Mucosa of rectum (tissue), 2 donors: Measurements from ENCODE around the gene DNMT3L.
"Not testable (repeated sequence)": the region's sequence is repeated elsewhere in the genome, so short reads cannot be mapped to it uniquely, and the experiment has no call there.

Experiments
- H3K27ac ChIP-seq, 2 donors: one replicate each; pipeline ENCODE4 v1.7.0; 2013; ENCODE audit warnings: inconsistent platforms in 2 of 2, low read depth in 2 of 2, low read length in 2 of 2
- H3K27me3 ChIP-seq, 2 donors: one replicate each; pipeline ENCODE4 v1.7.0; 2013; ENCODE audit warnings: low read length in 2 of 2; ENCODE audit not compliant: control insufficient read depth in 2 of 2, insufficient read depth in 2 of 2
- H3K36me3 ChIP-seq, 2 donors: one replicate each; pipeline ENCODE4 v1.7.0; 2013; ENCODE audit warnings: low read length in 2 of 2; ENCODE audit not compliant: control insufficient read depth in 2 of 2, insufficient read depth in 2 of 2
- H3K4me1 ChIP-seq, 2 donors: one replicate each; pipeline ENCODE4 v1.7.0; 2013; ENCODE audit warnings: low read length in 2 of 2, mild to moderate bottlenecking in 1 of 2; ENCODE audit not compliant: control insufficient read depth in 2 of 2, insufficient read depth in 2 of 2
- H3K4me3 ChIP-seq, 2 donors: one replicate each; pipeline ENCODE4 v1.7.0; 2013; ENCODE audit warnings: low read length in 2 of 2
- H3K9ac ChIP-seq, 2 donors: one replicate each; pipeline ENCODE4 v1.7.0; 2013; ENCODE audit warnings: low read length in 2 of 2, low read depth in 1 of 2, mild to moderate bottlenecking in 1 of 2
- H3K9me3 ChIP-seq, 2 donors: one replicate each; pipeline ENCODE4 v1.7.0; 2013; ENCODE audit warnings: low read length in 2 of 2; ENCODE audit not compliant: control insufficient read depth in 2 of 2
- donor health status: healthy.
- donor health status: Normal muscosa, but diverticular disease.

Gene DNMT3L

DNA sequence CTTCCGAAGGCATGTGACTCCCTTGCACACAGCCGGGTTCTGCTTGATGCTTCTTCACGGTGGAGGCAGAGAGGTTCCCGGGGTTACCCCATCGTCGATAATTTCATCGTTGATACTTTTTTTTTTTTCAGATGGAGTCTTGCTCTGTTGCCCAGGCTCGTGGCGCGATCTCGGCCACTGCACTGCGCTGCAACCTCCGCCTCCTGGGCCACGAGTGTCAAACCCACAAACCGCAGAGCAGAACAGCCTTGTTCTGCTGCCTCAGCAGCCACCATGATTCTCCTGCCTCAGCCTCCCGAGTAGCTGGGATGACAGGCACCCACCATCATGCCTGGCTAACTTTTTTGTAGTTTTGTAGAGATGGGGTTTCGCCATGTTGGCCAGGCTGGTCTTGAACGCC, 41.0 kb downstream of the DNMT3L start:
- H3K9ac ChIP-seq, H3K4me3 ChIP-seq, H3K4me1 ChIP-seq, H3K27me3 ChIP-seq, H3K27ac ChIP-seq, H3K9me3 ChIP-seq, H3K36me3 ChIP-seq: not testable (repeated sequence)

GRCh38 chr21:44218461-44218860, 43.2 kb downstream of the DNMT3L start:
- H3K9me3 ChIP-seq = not testable (repeated sequence)

GRCh38 chr21:44211978-44212377, 49.7 kb downstream of the DNMT3L start:
- not testable (repeated sequence) for H3K27me3 ChIP-seq, H3K9me3 ChIP-seq, H3K9ac ChIP-seq, H3K4me1 ChIP-seq, H3K27ac ChIP-seq, H3K36me3 ChIP-seq, H3K4me3 ChIP-seq

More at GRCh38 chr21:44218461-44218860, 43.2 kb downstream of the DNMT3L start:
- H3K27ac ChIP-seq, H3K4me1 ChIP-seq, H3K4me3 ChIP-seq, H3K36me3 ChIP-seq, H3K27me3 ChIP-seq, H3K9ac ChIP-seq: not testable (repeated sequence)

DNA sequence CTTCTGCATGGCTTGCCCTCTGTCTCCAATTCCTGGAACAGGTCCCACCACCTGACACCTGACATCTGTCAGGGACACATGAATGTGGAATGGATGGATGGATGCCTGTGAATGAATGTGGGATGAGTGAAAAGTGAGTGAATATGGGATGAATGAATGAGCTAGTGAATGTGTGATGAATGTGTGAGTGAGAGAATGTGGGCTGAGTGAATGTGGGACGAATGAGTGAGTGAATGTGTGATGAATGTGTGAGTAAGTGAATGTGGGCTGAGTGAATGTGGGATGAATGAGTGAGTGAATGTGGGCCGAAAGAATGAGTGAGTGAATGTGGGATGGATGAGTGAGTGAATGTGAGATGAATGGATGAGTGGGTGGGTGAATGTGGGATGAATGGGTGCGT, 50.1 kb downstream of the DNMT3L start:
- H3K9me3 ChIP-seq, H3K27ac ChIP-seq, H3K36me3 ChIP-seq, H3K27me3 ChIP-seq, H3K4me1 ChIP-seq, H3K4me3 ChIP-seq, H3K9ac ChIP-seq: not testable (repeated sequence)

DNA sequence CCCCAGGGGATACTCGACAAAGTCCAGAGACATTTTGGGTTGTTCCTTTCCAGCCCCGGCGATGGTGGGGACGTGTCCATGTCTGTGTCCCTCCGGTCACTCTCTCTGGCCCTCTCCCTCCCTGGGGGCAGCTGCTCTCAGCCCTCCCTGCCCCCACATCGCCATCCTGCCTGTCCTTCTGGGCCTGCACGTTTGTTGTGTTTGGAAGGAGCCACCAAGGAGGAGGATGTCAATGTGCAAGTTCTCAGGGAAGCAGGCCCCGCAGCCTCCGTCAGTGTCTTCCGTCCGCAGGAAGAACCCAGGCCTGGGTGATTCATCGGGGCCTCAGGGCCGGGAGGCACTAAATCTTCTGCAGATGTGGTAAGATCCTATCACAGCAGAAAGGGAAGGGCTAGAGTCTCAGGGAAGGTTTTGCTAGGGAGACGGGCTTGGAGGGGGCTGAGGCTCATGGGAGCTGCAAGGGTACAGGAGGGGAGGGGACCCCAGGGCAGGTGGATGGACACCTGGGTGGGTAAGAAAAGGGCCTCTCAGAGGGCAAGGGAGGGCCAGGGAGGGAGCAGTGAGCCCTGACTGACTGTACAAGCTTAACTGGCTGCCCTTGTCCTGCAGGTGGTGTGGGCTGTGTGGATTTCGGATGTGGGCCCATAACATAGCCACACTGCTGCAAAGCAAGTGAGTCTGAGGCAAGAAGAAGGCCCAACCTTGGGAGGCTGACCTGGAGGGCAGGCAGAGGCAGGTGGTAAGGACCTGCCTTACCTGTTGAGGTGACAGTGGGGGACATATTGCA, 53.6 kb downstream of the DNMT3L start:
- H3K27ac ChIP-seq, H3K9ac ChIP-seq, H3K4me1 ChIP-seq, H3K27me3 ChIP-seq, H3K4me3 ChIP-seq, H3K36me3 ChIP-seq, H3K9me3 ChIP-seq: not testable (repeated sequence)

DNA sequence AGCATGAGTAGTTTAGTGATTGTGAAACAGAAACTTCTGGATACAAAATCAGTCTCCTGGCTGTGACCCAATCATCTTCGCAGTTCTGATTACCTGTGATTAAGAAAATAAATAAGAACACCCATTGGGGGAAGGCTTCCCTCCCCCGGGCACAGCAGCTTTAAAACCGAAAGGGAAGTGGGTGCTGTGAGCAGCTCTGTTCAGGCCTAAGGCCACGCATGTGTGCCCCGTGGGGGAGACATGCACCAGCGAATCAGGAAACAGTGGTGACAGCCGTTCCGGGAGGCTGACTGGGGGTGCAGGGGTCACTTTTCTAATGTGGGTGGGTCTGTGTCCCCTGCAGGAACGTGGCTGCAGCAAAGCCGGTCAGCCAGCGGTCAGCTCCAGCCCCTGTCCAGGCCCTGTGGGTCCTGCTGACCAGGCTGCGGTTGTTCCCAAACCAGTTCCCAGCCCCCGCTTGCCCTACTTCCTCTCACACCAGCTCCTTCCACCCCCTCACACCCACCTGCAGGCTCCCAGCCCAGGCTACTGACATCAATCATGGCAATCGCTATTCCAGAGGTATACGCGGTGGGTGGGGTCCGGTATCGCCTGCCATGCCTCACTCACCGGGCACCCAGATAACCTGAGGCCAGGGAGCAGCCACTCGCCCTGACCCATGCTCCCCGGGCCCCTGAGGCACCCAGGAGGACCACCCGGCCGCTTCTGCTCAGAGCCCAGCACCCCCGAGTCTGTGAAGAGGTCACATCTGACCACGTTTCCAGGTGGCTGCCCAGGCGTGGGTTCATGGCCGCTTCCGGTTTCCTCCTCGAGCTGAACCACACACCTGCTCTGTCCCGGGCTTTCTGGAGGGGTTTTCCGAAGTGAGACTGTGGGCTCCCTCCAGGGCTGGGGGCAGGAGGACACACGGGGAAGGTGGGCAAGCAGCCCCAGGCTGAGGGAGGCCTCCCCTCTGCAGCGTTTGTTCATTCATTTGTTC, 54.7 kb downstream of the DNMT3L start:
- not testable (repeated sequence) for H3K9me3 ChIP-seq, H3K4me3 ChIP-seq, H3K9ac ChIP-seq, H3K36me3 ChIP-seq, H3K4me1 ChIP-seq, H3K27me3 ChIP-seq, H3K27ac ChIP-seq

- H3K36me3 ChIP-seq, H3K27ac ChIP-seq, H3K4me3 ChIP-seq, H3K9me3 ChIP-seq, H3K27me3 ChIP-seq, H3K4me1 ChIP-seq, H3K9ac ChIP-seq: not testable (repeated sequence)
These were observed 55.5 kb downstream of the DNMT3L start for GRCh38 chr21:44206187-44206586.

GRCh38 chr21:44202590-44203299, 59.0 kb downstream of the DNMT3L start:
- not testable (repeated sequence) for H3K9me3 ChIP-seq, H3K27ac ChIP-seq, H3K4me1 ChIP-seq, H3K9ac ChIP-seq, H3K36me3 ChIP-seq, H3K4me3 ChIP-seq, H3K27me3 ChIP-seq

DNA sequence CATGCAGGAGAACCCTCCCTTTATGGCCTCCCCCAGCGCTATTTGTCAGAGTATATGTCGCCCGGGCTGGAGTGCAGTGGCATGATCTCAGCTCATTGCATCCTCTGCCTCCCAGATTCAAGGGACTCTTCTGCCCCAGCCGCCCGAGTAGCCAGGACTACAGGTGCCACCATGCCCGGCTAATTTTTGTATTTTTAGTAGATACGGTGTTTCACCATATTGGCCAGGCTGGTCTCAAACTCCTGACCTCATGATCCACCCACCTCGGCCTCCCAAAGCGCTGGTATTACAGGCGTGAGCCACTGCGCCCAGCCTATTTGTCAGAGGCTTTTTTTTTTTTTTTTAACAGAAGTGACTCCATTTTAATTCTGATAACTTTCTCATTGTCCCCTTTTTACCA, 61.7 kb downstream of the DNMT3L start:
- not testable (repeated sequence) for H3K9ac ChIP-seq, H3K36me3 ChIP-seq, H3K4me3 ChIP-seq, H3K4me1 ChIP-seq, H3K27ac ChIP-seq, H3K27me3 ChIP-seq, H3K9me3 ChIP-seq

- Histone ChIP-seq H3K9ac (no peak overlapping the region), H3K9me3 (no peaks in the 10 kb centered on the region), H3K4me1 (no peaks in the 10 kb centered on the region), H3K27ac (no peak overlapping the region), H3K27me3 (no peaks in the 10 kb centered on the region), H3K36me3 (no peaks in the 10 kb centered on the region), H3K4me3 (no peak overlapping the region)
These were observed 62.2 kb downstream of the DNMT3L start for GRCh38 chr21:44199448-44199847.
